Thyroid gland (tissue), 4 donors: Measurements from ENCODE around the gene CDH9.

ENCODE experiments used
- CTCF ChIP-seq, 6 experiments: fragments of 200-600 bp in 3 of 6; fragments of 450-650 bp in 3 of 6; sonication (generic) in 3 of 6; IDR thresholded peaks; one replicate each; pipeline ENCODE4 v1.5.1; 2016 to 2019; ENCODE audit warnings: antibody characterized with exemption in 6 of 6, mild to moderate bottlenecking in 2 of 6, inconsistent platforms in 1 of 6, moderate library complexity in 1 of 6
- POLR2A ChIP-seq, 2 donors: fragments of 450-650 bp; IDR thresholded peaks; one replicate each; pipeline ENCODE4 v1.6.1; 2017; ENCODE audit warnings: antibody characterized with exemption in 2 of 2, mild to moderate bottlenecking in 2 of 2, moderate library complexity in 1 of 2

DNA sequence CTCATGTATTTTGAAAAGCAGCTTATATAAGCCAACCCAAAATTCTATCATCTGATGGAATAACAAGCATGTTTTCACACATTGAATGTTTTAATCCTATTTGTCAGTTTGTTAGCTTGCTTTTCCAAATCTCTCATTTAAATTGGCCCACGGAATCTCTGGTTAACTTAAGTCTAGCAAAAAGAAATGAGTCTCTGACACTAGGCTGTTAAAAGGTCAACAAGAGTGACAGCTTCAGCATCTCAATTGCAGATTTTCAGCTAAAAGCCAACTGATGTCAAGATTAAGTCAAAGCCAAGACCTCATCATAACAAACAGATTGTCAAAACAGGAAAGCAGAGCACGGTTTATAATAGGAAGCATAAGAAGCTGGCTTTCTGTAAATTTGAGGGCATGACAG is 49.4 kb upstream of the CDH9 start:
- TF ChIP-seq CTCF (IDR thresholded peaks at IDR 0.05): no peak
- no peak for TF ChIP-seq POLR2A (IDR thresholded peaks at IDR 0.05)
